GM18507 (cell line): ENCODE measurements around the gene MICAL3.
"Not testable (repeated sequence)": the region's sequence is repeated elsewhere in the genome, so short reads cannot be mapped to it uniquely, and the experiment has no call there.

Source experiments
- DNase-seq: peaks from one replicate; pipeline ENCODE4 v3.0.0; 2011; ENCODE audit warnings: low read depth; ENCODE audit not compliant: insufficient read length; ENCODE audit errors: extremely low spot score
- FAIRE-seq: peaks from 2 replicates; lab custom pipeline; 2011; peaks lifted over from hg19 to GRCh38; lab: Jason Lieb, UNC

MICAL3 gene

GRCh38 chr22:18005201-18005926 is 19.0 kb downstream of the MICAL3 start:
- no peak for FAIRE-seq
- DNase-seq, result no peak

DNA sequence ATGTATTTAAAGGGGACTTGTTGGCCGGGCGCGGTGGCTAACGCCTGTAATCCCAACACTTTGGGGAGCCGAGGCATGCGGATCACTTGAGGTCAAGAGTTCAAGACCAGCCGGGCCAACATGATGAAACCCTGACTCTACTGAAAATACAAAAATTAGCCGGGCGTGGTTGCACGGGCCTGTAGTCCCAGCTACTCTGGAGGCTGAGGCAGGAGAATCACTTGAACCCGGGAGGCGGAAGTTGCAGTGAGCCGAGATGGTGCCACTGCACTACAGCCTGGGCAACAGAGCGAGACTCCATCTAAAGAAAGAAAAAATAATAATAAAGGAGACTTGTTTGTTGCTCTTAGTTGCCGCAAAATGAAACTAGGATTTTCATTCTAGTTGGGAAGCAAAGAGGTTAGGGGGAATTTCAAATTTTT is 22.5 kb downstream of the MICAL3 start:
- DNase-seq, FAIRE-seq: not testable (repeated sequence)

DNA sequence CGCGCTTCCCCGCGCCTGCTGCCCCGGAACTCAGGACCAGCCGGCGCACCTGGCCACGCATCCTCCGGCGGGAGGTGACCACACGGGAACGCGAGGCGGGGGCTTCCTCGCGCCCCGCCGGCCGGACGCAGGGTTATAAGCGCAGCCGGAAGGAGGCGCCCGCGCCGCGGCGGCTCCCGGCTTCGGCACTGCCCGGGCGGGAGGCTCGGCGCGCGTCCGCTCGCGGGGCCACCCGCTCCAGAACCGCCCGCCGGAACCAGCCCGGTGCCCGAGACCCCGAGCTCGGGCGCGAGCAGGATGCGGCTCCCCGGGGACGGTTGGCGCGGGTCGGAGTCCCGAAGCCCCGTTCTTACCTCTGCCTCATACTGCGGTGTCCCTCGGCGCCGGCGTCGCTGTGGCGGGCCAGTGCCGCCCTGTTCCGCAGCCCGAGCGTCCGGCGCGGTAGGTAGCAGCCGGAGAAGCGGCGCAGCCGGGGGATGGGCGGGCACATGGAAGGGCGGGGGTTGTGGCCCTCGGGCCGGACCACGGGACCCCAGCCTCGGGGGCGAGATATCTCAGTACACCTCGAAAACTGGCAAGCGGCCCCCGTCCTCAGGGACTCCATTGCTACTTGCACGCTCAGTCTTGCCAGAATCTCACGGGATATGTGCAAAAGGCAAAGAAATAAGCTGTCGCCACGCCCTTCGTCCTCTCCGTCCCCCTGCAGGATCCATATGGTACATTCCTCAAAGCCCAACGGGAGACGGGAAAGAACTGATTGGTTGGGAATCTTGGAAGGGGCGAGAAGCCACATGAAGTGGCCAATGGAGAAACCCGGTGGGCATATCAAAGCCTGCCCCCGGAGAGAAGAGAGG is 23.1 kb downstream of the MICAL3 start:
- peak; percentile 48 for DNase-seq
- FAIRE-seq, result peak; percentile 68

GRCh38 chr22:18000441-18001039 is 23.8 kb downstream of the MICAL3 start:
- FAIRE-seq (no peak), DNase-seq (no peak)

- no peak for FAIRE-seq
These were observed 24.5 kb downstream of the MICAL3 start for GRCh38 chr22:17999851-18000250.

DNA sequence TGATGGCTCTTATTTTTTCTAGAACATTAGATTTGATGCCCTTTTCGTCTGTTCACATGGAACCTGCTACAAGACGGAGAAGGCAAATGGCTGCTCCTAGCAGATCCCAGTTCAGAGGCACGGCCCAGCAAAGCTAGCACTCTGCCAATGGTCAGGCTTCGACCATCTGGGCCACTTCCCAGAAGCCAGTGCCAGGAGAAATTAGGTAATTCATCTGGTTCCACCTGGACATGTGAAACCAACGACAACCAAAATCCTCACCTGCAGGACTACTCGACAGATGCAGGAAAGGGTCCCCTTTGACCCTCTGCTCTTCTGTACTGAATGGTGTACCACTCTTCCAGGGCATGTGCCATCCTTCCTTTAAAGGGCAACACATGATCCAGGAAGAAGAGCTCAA is 25.4 kb downstream of the MICAL3 start:
- DNase-seq (no peak), FAIRE-seq (no peak)

More at GRCh38 chr22:17999851-18000250, 24.5 kb downstream of the MICAL3 start:
- no peak for DNase-seq

DNA sequence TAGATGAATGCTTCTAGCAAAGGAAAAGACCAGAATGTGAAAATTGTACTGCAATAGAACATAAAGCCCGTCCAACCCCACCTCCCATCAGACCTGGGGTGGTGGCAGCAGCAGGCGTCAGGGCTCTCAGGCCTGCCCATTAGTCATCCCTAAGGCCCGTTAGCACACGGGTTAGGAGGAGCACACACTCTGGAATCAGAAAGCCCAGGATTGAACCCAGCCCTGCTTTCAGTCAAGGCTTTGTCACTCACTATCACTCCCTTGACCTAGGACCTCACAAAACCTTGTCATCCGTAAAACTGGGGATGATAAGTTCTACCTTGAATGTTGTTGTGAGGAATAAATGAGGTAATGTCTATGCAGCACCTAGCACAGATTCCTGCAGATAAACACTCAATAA is 26.9 kb downstream of the MICAL3 start:
- DNase-seq (no peak), FAIRE-seq (no peak)

DNA sequence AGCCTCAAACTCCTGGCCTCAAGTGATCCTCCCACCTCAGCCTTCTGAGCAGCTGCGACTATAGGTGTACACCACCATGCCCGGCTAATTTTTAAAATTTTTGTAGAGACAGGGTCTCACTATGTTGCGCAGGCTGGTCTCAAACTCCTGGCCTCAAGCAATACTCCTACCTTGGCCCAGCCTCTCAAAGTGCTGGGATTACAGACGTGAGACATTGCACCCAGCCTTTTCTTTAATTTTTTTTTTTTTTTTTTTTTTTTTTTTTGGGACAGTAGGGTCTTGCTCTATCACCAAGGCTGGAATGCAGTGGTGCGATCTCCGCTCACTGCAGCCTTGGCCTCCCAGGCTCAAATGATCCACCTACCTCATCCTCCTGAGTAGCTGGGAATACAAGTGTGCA is 29.1 kb downstream of the MICAL3 start:
- not testable (repeated sequence) for DNase-seq, FAIRE-seq

GRCh38 chr22:17994424-17995108 is 29.8 kb downstream of the MICAL3 start:
- DNase-seq (no peak), FAIRE-seq (peak; percentile 91)

DNA sequence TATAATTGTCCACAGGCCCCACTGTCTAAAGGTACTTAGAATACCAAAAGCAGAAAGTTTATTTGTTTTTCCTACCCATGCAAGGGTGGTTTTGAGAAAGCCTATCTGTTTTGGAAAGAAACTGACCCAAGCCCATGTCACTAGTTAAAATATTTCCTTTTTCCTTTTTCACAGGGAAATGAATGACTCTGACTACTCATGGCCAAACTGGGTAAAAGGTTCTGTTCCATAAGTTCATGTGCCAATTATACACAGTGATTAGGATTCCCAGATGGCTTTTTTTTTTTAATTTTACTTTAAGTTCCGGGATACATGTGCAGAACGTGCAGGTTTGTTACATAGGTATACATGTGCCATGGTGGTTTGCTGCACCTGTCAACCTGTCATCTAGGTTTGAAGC is 31.4 kb downstream of the MICAL3 start:
- FAIRE-seq, DNase-seq: not testable (repeated sequence)

- not testable (repeated sequence) for DNase-seq, FAIRE-seq
These were observed 32.4 kb downstream of the MICAL3 start for GRCh38 chr22:17991992-17992391.

DNA sequence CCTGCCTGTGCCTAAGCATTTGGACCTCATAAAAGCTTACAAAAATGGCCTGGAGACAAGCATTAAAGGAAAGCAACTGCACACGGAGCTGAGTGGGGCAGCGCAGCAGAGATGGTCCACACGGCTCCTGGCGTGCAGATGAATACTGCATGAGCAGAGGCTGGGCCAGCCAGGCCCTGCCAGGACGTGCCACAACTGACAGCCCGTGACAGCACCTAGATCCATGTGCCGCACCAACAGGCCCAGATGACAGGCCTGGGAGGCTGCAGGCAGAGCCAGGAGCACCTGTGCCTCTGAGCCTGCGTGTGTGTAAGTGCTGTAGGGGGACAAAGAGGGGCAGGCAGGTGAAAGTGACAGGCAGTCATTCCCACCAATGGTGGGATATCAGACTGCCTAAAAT is 33.4 kb downstream of the MICAL3 start:
- FAIRE-seq, result no peak
- DNase-seq, result no peak

- FAIRE-seq, result no peak
These were observed 34.2 kb downstream of the MICAL3 start for GRCh38 chr22:17990147-17990546.

DNA sequence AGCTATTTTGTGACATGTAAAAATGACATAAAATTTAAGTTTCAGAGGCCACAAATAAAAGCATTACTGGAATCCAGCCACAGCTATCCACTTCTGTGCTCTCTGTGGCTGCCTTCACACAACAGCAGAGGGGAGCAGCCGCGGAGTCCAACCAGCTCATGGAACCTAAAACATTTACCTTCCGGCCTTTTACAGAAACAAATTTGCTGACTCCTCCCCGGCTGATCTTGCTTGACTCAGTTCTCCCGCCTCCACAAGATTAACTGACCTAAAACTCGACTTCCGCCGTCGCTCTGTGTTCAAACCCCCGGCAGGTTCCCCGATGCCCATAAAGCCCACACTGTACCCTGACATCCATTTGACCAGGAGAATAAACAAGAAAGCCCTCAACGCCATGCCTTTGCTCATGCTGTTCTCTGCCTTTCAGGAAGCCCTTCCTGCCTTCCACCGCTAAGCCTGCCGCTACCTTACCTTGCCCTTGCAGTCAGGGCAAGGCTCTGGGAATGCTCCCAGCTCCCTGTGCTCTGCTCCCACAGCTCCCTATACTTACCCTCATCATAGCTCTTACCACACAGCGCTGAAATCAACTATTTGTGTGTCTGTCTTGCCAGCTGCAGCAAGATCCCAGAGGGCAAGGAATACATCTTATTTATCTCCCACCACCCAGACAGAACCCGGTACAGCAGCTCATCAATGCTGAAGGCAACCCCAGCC is 35.4 kb downstream of the MICAL3 start:
- no peak for FAIRE-seq
- no peak for DNase-seq

More at GRCh38 chr22:17990147-17990546, 34.2 kb downstream of the MICAL3 start:
- no peak for DNase-seq

DNA sequence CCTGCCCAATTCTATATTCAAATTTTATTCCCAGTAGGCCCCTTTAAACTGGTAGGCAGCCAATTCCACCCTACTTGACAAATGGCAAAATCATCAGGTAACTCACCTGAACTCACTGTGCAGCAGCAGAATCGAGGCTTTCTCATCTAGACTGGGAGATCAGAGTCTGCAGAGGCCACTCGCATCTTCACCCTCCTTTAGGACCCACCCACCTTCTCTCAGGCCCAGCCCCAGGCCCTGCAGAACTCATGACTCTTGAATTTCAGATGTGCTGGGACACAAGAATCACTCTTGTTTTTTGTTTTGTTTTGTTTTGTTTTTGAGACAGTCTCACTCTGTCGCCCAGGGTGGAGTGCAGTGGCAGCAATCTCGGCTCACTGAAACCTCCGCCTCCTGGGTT is 38.8 kb downstream of the MICAL3 start:
- DNase-seq (no peak), FAIRE-seq (no peak)

- FAIRE-seq, result not testable (repeated sequence)
These were observed 39.3 kb downstream of the MICAL3 start for GRCh38 chr22:17985071-17985470.

DNA sequence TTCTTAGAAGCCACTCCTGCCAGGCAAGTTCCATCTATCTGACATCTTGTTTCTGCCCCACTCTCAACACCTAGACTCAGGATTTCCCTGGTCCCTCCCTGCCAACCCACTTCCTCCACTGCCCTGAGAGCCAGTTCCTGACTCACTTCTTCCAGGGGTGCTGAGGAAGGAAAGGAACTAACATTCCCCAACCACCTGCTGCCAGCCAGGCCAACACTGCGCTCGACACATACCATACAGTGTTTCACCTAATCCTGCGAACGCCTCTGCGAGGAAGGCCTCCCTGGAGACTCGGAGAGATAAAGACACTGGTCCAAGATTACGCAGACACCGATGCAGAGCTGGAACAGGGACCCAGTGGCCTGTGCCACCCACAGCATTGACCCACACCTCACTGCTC is 40.2 kb downstream of the MICAL3 start:
- FAIRE-seq (no peak), DNase-seq (no peak)

More at GRCh38 chr22:17985071-17985470, 39.3 kb downstream of the MICAL3 start:
- not testable (repeated sequence) for DNase-seq

- FAIRE-seq (no peak), DNase-seq (no peak)
These were observed 41.7 kb downstream of the MICAL3 start for GRCh38 chr22:17982572-17983141.

DNA sequence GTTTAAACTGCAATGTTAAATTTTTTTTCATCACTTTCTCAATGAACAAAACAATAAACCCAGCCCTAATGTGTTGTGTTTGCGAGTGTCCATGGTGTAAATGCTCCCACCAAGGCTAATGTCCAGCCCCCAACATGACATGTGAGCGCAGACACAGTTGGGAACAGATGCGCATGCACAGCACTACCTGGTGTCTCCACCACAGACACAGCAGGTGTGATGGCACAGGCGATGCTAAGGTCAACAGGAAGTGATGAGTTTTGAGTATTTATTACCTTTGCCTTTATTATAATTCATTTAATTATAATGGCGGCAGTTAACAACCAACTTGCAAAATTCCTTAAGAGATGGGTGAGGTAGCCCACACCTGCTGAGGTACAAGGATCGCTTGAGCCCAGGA is 42.9 kb downstream of the MICAL3 start:
- DNase-seq, result no peak

More for the DNA sequence above, 42.9 kb downstream of the MICAL3 start:
- no peak for FAIRE-seq
